Endothelial cell of umbilical vein (primary cell): ENCODE data around the gene DLGAP1.

Experiments
- CTCF ChIP-seq, 2 donors: IDR thresholded peaks; 1 replicate in 1 of 2; 2 replicates in 1 of 2; pipeline ENCODE4 v1.5.1; 2011; ENCODE audit warnings: low read length in 2 of 2, mild to moderate bottlenecking in 2 of 2, moderate library complexity in 2 of 2, control low read depth in 1 of 2, inconsistent platforms in 1 of 2, low read depth in 1 of 2; ENCODE audit not compliant: insufficient read depth in 1 of 2; ENCODE audit errors: extremely low read depth in 1 of 2
- EZH2 ChIP-seq: IDR thresholded peaks from 2 replicates; pipeline ENCODE4 v1.6.1; 2012; ENCODE audit warnings: borderline replicate concordance, low read depth, mild to moderate bottlenecking, moderate library complexity, low read length, inconsistent platforms; ENCODE audit not compliant: severe bottlenecking
- GATA2 ChIP-seq: IDR thresholded peaks from 2 replicates; pipeline ENCODE4 v1.7.0; 2011; ENCODE audit warnings: low read depth, mild to moderate bottlenecking, moderate library complexity, mixed read lengths, low read length; ENCODE audit not compliant: insufficient read length, insufficient read depth
- JUN ChIP-seq: IDR thresholded peaks from 2 replicates; pipeline ENCODE4 v1.6.1; 2011; ENCODE audit warnings: borderline replicate concordance, low read depth; ENCODE audit not compliant: insufficient read length, insufficient read depth
- MAX ChIP-seq: IDR thresholded peaks from 2 replicates; pipeline ENCODE4 v1.6.1; 2011; ENCODE audit not compliant: insufficient read depth, insufficient read length
- MYC ChIP-seq: IDR thresholded peaks from one replicate; pipeline ENCODE4 v1.6.1; 2011; ENCODE audit warnings: mild to moderate bottlenecking, low read depth, low read length
- POLR2A ChIP-seq: IDR thresholded peaks from 2 replicates; pipeline ENCODE4 v1.6.1; 2012; ENCODE audit warnings: low read depth, mild to moderate bottlenecking, control low read depth, low read length
- POLR2AphosphoS5 ChIP-seq: IDR thresholded peaks from 2 replicates; pipeline ENCODE4 v1.6.1; 2012; ENCODE audit warnings: low read depth, mild to moderate bottlenecking, control low read depth, low read length, moderate library complexity; ENCODE audit not compliant: insufficient read depth

DNA sequence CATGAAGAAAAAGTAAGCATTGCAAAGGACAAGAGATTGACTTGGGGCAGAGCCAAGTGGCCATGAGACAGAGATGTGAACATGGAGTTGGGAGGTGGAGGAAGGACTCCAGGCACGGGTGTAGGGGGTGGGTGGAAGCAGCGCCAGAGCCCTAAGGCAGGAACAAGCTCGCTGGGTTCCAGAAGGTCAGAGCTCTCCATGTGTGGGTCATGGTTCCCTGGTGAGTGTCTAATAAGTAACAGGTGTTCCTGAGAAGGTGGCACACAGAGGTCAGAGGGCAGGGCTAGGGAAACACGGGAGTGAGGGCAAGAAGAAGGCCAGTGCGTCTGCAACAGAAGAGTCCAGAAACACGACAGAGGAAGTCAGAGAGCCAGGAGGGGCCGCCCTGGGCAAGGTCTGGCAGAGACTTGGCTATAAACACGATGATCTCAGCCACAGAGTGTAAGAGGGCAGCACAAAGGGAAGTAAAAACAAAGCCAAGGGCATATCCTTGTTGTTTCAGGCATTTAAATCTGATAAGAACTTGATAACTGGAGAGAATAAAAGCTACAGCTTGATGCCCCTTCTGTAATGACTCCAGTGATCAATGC lies 744.3 kb downstream of the DLGAP1 start:
- TF ChIP-seq GATA2: peak; percentile 100
- peak; percentile 99 for TF ChIP-seq POLR2AphosphoS5
- no peak for TF ChIP-seq CTCF (IDR thresholded peaks at IDR 0.05; ENCODE audit: extremely low read depth in 1 of 2, insufficient read depth in 1 of 2, low read depth in 1 of 2, low read length in 2 of 2)
- peak; percentile 93 for TF ChIP-seq POLR2A
- no peak for TF ChIP-seq MAX
- TF ChIP-seq EZH2: no peak
- TF ChIP-seq JUN: peak; percentile 97
- no peak for TF ChIP-seq MYC
